Peyer's patch (tissue), 4 donors: ENCODE data around the gene KLC4.

ENCODE experiments used
- POLR2A ChIP-seq, 2 donors: fragments of 450-650 bp; IDR thresholded peaks; one replicate each; pipeline ENCODE4 v1.5.1; 2017; ENCODE audit warnings: antibody characterized with exemption in 2 of 2, mild to moderate bottlenecking in 2 of 2, moderate library complexity in 2 of 2
- TF ChIP-seq, protein P1 (sequence below), 6 experiments: fragments of 450-650 bp in 4 of 6; fragments of 200-600 bp in 2 of 6; sonication (generic) in 1 of 6; IDR thresholded peaks; one replicate each; pipeline ENCODE4 v1.5.1; 2017 to 2019; ENCODE audit warnings: antibody characterized with exemption in 6 of 6, mild to moderate bottlenecking in 3 of 6, moderate library complexity in 1 of 6

DNA sequence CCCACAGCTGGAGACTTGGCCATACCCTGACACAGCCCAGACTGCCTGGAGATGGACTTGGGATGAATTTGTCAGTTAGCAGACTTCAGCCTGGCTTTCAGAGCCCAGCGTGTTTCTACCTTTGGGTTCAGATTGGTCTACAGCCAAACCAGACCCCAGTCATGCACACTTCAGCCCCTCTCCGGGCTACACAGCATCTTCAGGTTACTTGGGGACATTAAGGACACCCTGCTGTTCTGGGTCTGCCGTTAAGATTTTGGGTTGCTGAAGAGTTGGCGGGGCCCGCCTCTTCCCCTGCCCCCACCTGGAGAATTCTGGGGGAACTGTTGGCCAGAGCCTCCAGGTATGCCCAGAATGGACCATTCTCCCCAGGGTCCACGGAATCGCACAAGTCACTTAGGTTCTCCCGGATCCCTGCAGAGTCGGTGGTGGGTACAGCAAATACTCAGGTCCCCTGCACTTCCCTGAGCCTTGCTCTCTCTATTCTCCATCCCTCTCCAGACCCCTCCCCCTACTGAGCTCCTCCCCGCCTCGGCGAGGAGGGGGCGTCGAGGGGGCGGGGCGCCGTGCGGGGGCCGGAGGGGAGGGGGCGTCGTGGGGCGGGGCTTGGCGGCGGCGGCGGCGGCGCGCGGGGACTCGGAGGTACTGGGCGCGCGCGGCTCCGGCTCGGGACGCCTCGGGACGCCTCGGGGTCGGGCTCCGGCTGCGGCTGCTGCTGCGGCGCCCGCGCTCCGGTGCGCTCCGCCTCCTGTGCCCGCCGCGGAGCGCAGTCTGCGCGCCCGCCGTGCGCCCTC is 16.4 kb downstream of the KLC4 start, which contains the start of gene PTK7:
- TF ChIP-seq, protein P1, sequence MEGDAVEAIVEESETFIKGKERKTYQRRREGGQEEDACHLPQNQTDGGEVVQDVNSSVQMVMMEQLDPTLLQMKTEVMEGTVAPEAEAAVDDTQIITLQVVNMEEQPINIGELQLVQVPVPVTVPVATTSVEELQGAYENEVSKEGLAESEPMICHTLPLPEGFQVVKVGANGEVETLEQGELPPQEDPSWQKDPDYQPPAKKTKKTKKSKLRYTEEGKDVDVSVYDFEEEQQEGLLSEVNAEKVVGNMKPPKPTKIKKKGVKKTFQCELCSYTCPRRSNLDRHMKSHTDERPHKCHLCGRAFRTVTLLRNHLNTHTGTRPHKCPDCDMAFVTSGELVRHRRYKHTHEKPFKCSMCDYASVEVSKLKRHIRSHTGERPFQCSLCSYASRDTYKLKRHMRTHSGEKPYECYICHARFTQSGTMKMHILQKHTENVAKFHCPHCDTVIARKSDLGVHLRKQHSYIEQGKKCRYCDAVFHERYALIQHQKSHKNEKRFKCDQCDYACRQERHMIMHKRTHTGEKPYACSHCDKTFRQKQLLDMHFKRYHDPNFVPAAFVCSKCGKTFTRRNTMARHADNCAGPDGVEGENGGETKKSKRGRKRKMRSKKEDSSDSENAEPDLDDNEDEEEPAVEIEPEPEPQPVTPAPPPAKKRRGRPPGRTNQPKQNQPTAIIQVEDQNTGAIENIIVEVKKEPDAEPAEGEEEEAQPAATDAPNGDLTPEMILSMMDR (IDR thresholded peaks at IDR 0.05) = no peak
- no peak for TF ChIP-seq POLR2A (IDR thresholded peaks at IDR 0.05)
